SK-N-MC (cell line): ENCODE results near the gene MSH3.

Experiments used
- EZH2 ChIP-seq: fragments of 200-600 bp; sonication (generic); IDR thresholded peaks from one replicate; pipeline ENCODE4 v1.6.1; 2017; ENCODE audit warnings: antibody characterized with exemption
- POLR2AphosphoS5 ChIP-seq: IDR thresholded peaks from 2 replicates; pipeline ENCODE4 v1.6.1; 2012; ENCODE audit warnings: mild to moderate bottlenecking, low read depth, low read length, borderline replicate concordance

DNA sequence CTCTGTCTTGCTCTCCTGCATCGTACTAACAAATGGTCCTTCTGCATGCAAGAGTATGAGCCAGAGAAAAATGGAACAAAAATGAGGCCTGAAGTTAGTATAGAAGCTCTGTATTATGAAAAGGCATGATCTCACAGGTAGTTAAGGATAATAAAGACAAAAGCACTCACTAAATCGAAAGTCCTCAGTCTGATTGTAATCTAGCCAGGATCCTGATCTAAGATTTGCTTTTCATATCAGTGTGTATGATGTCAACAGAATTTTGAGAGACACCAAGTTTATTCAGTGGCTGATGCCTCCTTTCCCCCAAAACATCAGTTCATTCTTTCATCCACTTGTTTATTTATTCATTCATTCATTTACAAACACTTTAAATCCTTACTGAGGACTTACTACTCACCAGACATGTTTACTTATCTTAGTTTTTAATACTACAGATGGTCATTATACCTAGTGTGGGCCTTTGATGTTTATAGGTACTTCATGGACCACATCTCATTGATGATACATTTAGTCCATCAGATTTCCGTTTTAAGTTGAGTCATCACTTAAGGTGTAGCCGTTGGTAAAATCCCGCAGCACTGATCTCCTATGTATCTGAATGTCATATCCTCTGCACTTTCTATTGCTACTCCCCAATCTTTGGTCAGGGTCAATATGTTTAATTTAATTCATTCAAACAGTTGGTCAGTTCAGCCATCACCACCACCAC, 105.6 kb downstream of the MSH3 start:
- TF ChIP-seq POLR2AphosphoS5 (no peak), EZH2 (no peak)
